ENCODE measurements around the gene CHMP4A. TPM values are rescaled to one million over a fixed set of nuclear protein-coding genes. Genes with fewer than 3 reads are reported as not detected.

Gene CHMP4A
- total and polyA plus RNA-seq, 2 of the 13 experiments (the other 11 are each of a cell fraction or from before 2014, with no cell fraction given) = 83.6 to 113 TPM

GRCh38 chr14:24188251-24189058 lies 24.8 kb downstream of the CHMP4A start, which contains the start of gene IPO4 (continued):
- TF ChIP-seq ZHX1 (CRISPR knock-in tag; IDR thresholded peaks at IDR 0.05; ENCODE audit: low read depth) = peak; percentile 97
- TF ChIP-seq ZNF569 (CRISPR knock-in tag; IDR thresholded peaks at IDR 0.05; ENCODE audit: borderline replicate concordance) = peak; percentile 99; the same call in 1 of the 2 replicates
- TF ChIP-seq TGIF2 (CRISPR knock-in tag; IDR thresholded peaks at IDR 0.05) = peak; percentile 99
- TF ChIP-seq IKZF1 (IDR thresholded peaks at IDR 0.05) = no peak
- TF ChIP-seq ZNF510 (CRISPR knock-in tag; IDR thresholded peaks at IDR 0.05; ENCODE audit: low read depth) = peak; percentile 71; the same call in 1 of the 2 replicates
- peak; percentile 57; the same call in 1 of the 2 replicates for TF ChIP-seq PAF1 (CRISPR knock-in tag; IDR thresholded peaks at IDR 0.05)
- TF ChIP-seq YEATS4 (CRISPR knock-in tag; IDR thresholded peaks at IDR 0.05; ENCODE audit: borderline replicate concordance) = peak; percentile 100
- TF ChIP-seq DPF2 (CRISPR knock-in tag; IDR thresholded peaks at IDR 0.05; ENCODE audit: borderline replicate concordance, low read depth) = peak; percentile 49
- peak; percentile 98 for TF ChIP-seq ZNF33B (CRISPR knock-in tag; IDR thresholded peaks at IDR 0.05)
- peak; percentile 100 for TF ChIP-seq MXD4 (CRISPR knock-in tag; IDR thresholded peaks at IDR 0.05)
- TF ChIP-seq, protein P1, sequence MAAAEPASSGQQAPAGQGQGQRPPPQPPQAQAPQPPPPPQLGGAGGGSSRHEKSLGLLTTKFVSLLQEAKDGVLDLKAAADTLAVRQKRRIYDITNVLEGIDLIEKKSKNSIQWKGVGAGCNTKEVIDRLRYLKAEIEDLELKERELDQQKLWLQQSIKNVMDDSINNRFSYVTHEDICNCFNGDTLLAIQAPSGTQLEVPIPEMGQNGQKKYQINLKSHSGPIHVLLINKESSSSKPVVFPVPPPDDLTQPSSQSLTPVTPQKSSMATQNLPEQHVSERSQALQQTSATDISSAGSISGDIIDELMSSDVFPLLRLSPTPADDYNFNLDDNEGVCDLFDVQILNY (CRISPR knock-in tag; conservative IDR thresholded peaks at IDR 0.05) = peak; percentile 82
- no peak for TF ChIP-seq HDAC1 (CRISPR knock-in tag; IDR thresholded peaks at IDR 0.05)
- TF ChIP-seq LRRFIP1 (CRISPR knock-in tag; conservative IDR thresholded peaks at IDR 0.05) = peak; percentile 66; the same call in 1 of the 2 replicates
- peak; percentile 9 for TF ChIP-seq ZFP36 (IDR thresholded peaks at IDR 0.05; ENCODE audit: borderline replicate concordance, low read depth, low read length, partially characterized antibody)
- peak; percentile 93 for TF ChIP-seq RXRA (CRISPR knock-in tag; IDR thresholded peaks at IDR 0.05)
- TF ChIP-seq NPAS2 (CRISPR knock-in tag; IDR thresholded peaks at IDR 0.05; ENCODE audit: borderline replicate concordance) = no peak
- peak; percentile 99 for TF ChIP-seq ZNF136 (CRISPR knock-in tag; IDR thresholded peaks at IDR 0.05; ENCODE audit: low read depth)
- TF ChIP-seq HIC2 (CRISPR knock-in tag; IDR thresholded peaks at IDR 0.05; ENCODE audit: low read depth) = peak; percentile 76
- peak; percentile 98; the same call in 1 of the 2 replicates for TF ChIP-seq ATF2 (CRISPR knock-in tag; IDR thresholded peaks at IDR 0.05)

Measured in HepG2 (cell line).